ENCODE measurements around the gene PIK3AP1. TPM values are rescaled to one million over a fixed set of nuclear protein-coding genes. Genes with fewer than 3 reads are reported as not detected.

PIK3AP1 gene
- total and polyA plus RNA-seq, 2 of the 13 experiments (the other 11 are each of a cell fraction or from before 2014, with no cell fraction given) = 3.6 to 13.8 TPM

DNA sequence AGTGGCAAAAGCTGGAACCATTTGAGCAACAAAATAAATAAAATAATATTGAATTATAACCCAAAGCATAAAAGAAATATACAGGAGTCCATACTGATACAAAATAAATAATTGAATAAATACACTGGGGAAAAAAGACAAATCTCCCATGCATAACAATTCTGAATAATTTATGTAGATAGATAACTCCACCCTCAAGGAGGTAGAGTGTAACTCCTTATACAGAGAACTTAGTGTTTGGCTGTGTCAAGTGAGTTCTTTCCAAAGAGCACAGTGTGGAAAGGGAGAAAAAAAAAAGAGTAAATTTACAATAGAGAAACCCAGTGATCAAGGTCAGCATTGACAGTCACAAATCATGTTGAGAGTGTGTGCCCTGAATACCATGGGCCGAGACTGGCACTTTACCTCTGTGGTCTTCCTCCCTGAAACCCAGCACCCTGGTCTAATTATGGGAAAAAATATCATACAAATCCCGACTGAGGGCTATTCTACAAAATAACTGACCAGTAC is 5.5 kb downstream of the PIK3AP1 start:
- CTCF ChIA-PET (ENCODE audit: low intra/inter-chr PET ratio, low total read pairs) = no interaction called here
- POLR2A ChIA-PET = no interaction called here
- BruUV-seq (replicated peaks) = no TSS peak
- H3K27ac ChIP-seq (ENCODE audit: extremely low read length, insufficient read depth, low read length) = no peak overlapping the region
- intact Hi-C loops (cut with micrococcal nuclease; ENCODE audit: unreplicated experiment) = loop anchor here (5.0 kb wide), 1 partner anchor 42 kb away; no protein-coding TSS in a partner anchor
- no peak for FAIRE-seq
- ATAC-seq = no peak
- H3K9ac ChIP-seq (ENCODE audit: insufficient read depth, low read depth, low read length) = no peak overlapping the region
- in situ Hi-C loops (cut with HindIII; ENCODE audit: extremely low pct_ligation_motif_present, low pct_unique_long_range_greater_than_20kb) = loop anchor here (5.0 kb wide), 1 partner anchor 72 kb away; no protein-coding TSS in a partner anchor
- no peaks in the 10 kb centered on the region for H3K27me3 ChIP-seq (ENCODE audit: control insufficient read depth in 1 of 2, insufficient read depth in 2 of 2, low read length in 2 of 2)
- 50% methylated on average over 2 of the region's 2 CpGs for WGBS (ENCODE audit: low lambda C conversion rate)
- H3K4me3 ChIP-seq (replicated peaks in 1 of 3; ENCODE audit: insufficient read depth in 1 of 3, low read depth in 2 of 3, low read length in 3 of 3) = no peak overlapping the region
- H3K4me2 ChIP-seq (ENCODE audit: low read depth, low read length) = no peak overlapping the region
- H3K36me3 ChIP-seq (replicated peaks in 1 of 2; ENCODE audit: control insufficient read depth in 1 of 2, insufficient read depth in 2 of 2, low read length in 2 of 2) = no peaks in the 10 kb centered on the region
- no peaks in the 10 kb centered on the region for H4K20me1 ChIP-seq (ENCODE audit: insufficient read depth, low read length)
- no peaks in the 10 kb centered on the region for H3K9me3 ChIP-seq (ENCODE audit: low read length)
- H3K4me1 ChIP-seq (ENCODE audit: insufficient read depth, low read length) = peaks cover 28% of the 10 kb centered on the region
- no peak for TF ChIP-seq ZKSCAN8 (CRISPR knock-in tag; IDR thresholded peaks at IDR 0.05; ENCODE audit: borderline replicate concordance)
- 0 out of 2 replicates have a peak, but pooled peaks have one; percentile 17 for TF ChIP-seq ZNF362 (CRISPR knock-in tag; IDR thresholded peaks at IDR 0.05; ENCODE audit: borderline replicate concordance)
- DNase-seq (ENCODE audit: low spot score) = no peak
- H3K79me2 ChIP-seq (ENCODE audit: insufficient read depth, low read length) = no peaks in the 10 kb centered on the region
- H2AFZ ChIP-seq (ENCODE audit: low read length) = no peak overlapping the region

GRCh38 chr10:96714031-96714590 is 6.2 kb downstream of the PIK3AP1 start:
- Histone ChIP-seq H2AFZ (ENCODE audit: low read length) (no peak overlapping the region), H3K27me3 (ENCODE audit: control insufficient read depth in 1 of 2, insufficient read depth in 2 of 2, low read length in 2 of 2) (no peaks in the 10 kb centered on the region), H3K9ac (ENCODE audit: insufficient read depth, low read depth, low read length) (no peak overlapping the region), H3K79me2 (ENCODE audit: insufficient read depth, low read length) (no peaks in the 10 kb centered on the region), H3K27ac (ENCODE audit: extremely low read length, insufficient read depth, low read length) (no peak overlapping the region), H4K20me1 (ENCODE audit: insufficient read depth, low read length) (no peaks in the 10 kb centered on the region), H3K4me1 (ENCODE audit: insufficient read depth, low read length) (peaks cover 22% of the 10 kb centered on the region), H3K9me3 (ENCODE audit: low read length) (no peaks in the 10 kb centered on the region), H3K4me3 (replicated peaks in 1 of 3; ENCODE audit: insufficient read depth in 1 of 3, low read depth in 2 of 3, low read length in 3 of 3) (no peak overlapping the region), H3K4me2 (ENCODE audit: low read depth, low read length) (no peak overlapping the region), H3K36me3 (replicated peaks in 1 of 2; ENCODE audit: control insufficient read depth in 1 of 2, insufficient read depth in 2 of 2, low read length in 2 of 2) (no peaks in the 10 kb centered on the region)
- 79% methylated on average over 9 of the region's 9 CpGs for whole genome bisulfite sequencing (ENCODE audit: low lambda C conversion rate)
- no peak for ATAC-seq
- in situ Hi-C loops (cut with HindIII; ENCODE audit: extremely low pct_ligation_motif_present, low pct_unique_long_range_greater_than_20kb) = no loop called here
- BruUV-seq (replicated peaks) = no TSS peak
- intact Hi-C loops (cut with micrococcal nuclease; ENCODE audit: unreplicated experiment) = no loop called here
- no peak for FAIRE-seq
- CTCF ChIA-PET (ENCODE audit: low intra/inter-chr PET ratio, low total read pairs) = no interaction called here
- no peak for DNase-seq (ENCODE audit: low spot score)
- TF ChIP-seq NFE2 (CRISPR knock-in tag; IDR thresholded peaks at IDR 0.05) = no peak
- peak; percentile 59 for TF ChIP-seq ZNF629 (CRISPR knock-in tag; conservative IDR thresholded peaks at IDR 0.05)
- POLR2A ChIA-PET = no interaction called here
